Daoy (cell line): ENCODE data around the gene PILRA. TPM values are rescaled to one million over a fixed set of nuclear protein-coding genes. Genes with fewer than 3 reads are reported as not detected.

Experiments used
- DNase-seq: peaks from one replicate; pipeline ENCODE4 v3.0.0-alpha.2; 2015; ENCODE audit warnings: low read depth
- total RNA-seq: library from RNA; depleted of rRNA; stranded (reverse); fragments of >200 nt; shearing (Covaris generic); gene quantifications from 2 replicates; pipeline ENCODE4 v1.2.3, GENCODE V29; 2014

The PILRA gene
- total RNA-seq, 1 experiment from 2014 or later: 0.69 TPM

GRCh38 chr7:100411101-100411500, 37.8 kb downstream of the PILRA start:
- no peak for DNase-seq

- DNase-seq: no peak
Observed at GRCh38 chr7:100413346-100413745, 40.1 kb downstream of the PILRA start.

- no peak for DNase-seq
Observed at GRCh38 chr7:100413889-100414288, 40.6 kb downstream of the PILRA start.

- no peak for DNase-seq
Observed at GRCh38 chr7:100415448-100415847, 42.2 kb downstream of the PILRA start.

GRCh38 chr7:100418930-100419659, 45.8 kb downstream of the PILRA start:
- DNase-seq: no peak

GRCh38 chr7:100419660-100420226, 46.5 kb downstream of the PILRA start:
- DNase-seq: no peak

GRCh38 chr7:100423315-100423714, 50.0 kb downstream of the PILRA start:
- DNase-seq: no peak

GRCh38 chr7:100425347-100425746, 52.1 kb downstream of the PILRA start:
- DNase-seq: no peak

- no peak for DNase-seq
Observed at GRCh38 chr7:100426516-100426915, 53.2 kb downstream of the PILRA start.

- DNase-seq: no peak
Observed at GRCh38 chr7:100427762-100428198, 54.5 kb downstream of the PILRA start.

- DNase-seq: peak; percentile 100
Observed at GRCh38 chr7:100428199-100428966, 55.1 kb downstream of the PILRA start, which contains the start of gene ZCWPW1. ZCWPW1 (minus strand) TSS chr7:100428703; CDS start chr7:100420649, 8,054 bp downstream.

- peak; percentile 100 for DNase-seq
Observed at GRCh38 chr7:100428967-100429636, 55.8 kb downstream of the PILRA start.

GRCh38 chr7:100429637-100430492, 56.6 kb downstream of the PILRA start, which contains the start of gene MEPCE:
MEPCE (plus strand) TSS chr7:100429831; CDS start chr7:100430019, 188 bp downstream.
- peak; percentile 99 for DNase-seq

GRCh38 chr7:100430493-100431285, 57.4 kb downstream of the PILRA start:
- DNase-seq: no peak

GRCh38 chr7:100431286-100431735, 58.0 kb downstream of the PILRA start:
- DNase-seq: no peak

- no peak for DNase-seq
Observed at GRCh38 chr7:100432053-100432452, 58.8 kb downstream of the PILRA start.

- no peak for DNase-seq
Observed at GRCh38 chr7:100432621-100433275, 59.5 kb downstream of the PILRA start.

GRCh38 chr7:100433276-100433591, 59.9 kb downstream of the PILRA start:
- DNase-seq: no peak

GRCh38 chr7:100433592-100434296, 60.5 kb downstream of the PILRA start:
- DNase-seq: no peak
